Neural cell (in vitro differentiated cells): ENCODE measurements around the gene CPSF3. TPM values are rescaled to one million over a fixed set of nuclear protein-coding genes. Genes with fewer than 3 reads are reported as not detected.

Source experiments
- H2AFZ ChIP-seq: fragments of 200-600, 300-800 bp; sonication (generic), shearing (Covaris generic); 2 replicates; pipeline ENCODE4 v1.6.0; 2014; ENCODE audit warnings: low read depth, mild to moderate bottlenecking, antibody characterized with exemption, low read length, moderate library complexity
- H3F3A ChIP-seq: fragments of 200-600 bp; shearing (Covaris generic); 2 replicates; pipeline ENCODE4 v1.6.1; 2016; ENCODE audit warnings: mild to moderate bottlenecking, moderate library complexity, mixed read lengths, antibody characterized with exemption, low read length; ENCODE audit not compliant: insufficient read depth, poor library complexity, severe bottlenecking
- H3K27ac ChIP-seq: fragments of 200-600, 300-800 bp; sonication (generic), shearing (Covaris generic); 2 replicates; pipeline ENCODE4 v1.5.1; 2014; ENCODE audit warnings: mild to moderate bottlenecking, low read length, moderate library complexity
- H3K27me3 ChIP-seq: fragments of 300-800, 200-600 bp; sonication (generic), shearing (Covaris generic); 2 replicates; pipeline ENCODE4 v1.6.0; 2014; ENCODE audit warnings: mild to moderate bottlenecking, low read depth, low read length, moderate library complexity; ENCODE audit not compliant: insufficient read depth
- H3K36me3 ChIP-seq: fragments of 300-800, 200-600 bp; sonication (generic), shearing (Covaris generic); 2 replicates; pipeline ENCODE4 v1.5.1; 2014; ENCODE audit warnings: mild to moderate bottlenecking, antibody characterized with exemption, low read length, moderate library complexity; ENCODE audit not compliant: insufficient read depth
- H3K4me2 ChIP-seq: fragments of 300-800, 200-600 bp; sonication (generic), shearing (Covaris generic); 2 replicates; pipeline ENCODE4 v1.6.0; 2014; ENCODE audit warnings: mild to moderate bottlenecking, low read length
- H3K4me3 ChIP-seq: fragments of 300-800, 200-600 bp; sonication (generic), shearing (Covaris generic); 2 replicates; pipeline ENCODE4 v1.5.1; 2014; ENCODE audit warnings: mild to moderate bottlenecking, low read length, moderate library complexity
- H3K79me2 ChIP-seq: fragments of 200-600 bp; shearing (Covaris generic); replicated peaks from 2 replicates; pipeline ENCODE4 v1.6.0; 2014; ENCODE audit warnings: mild to moderate bottlenecking, low read length, moderate library complexity; ENCODE audit not compliant: insufficient read depth
- H3K9ac ChIP-seq: fragments of 300-800, 200-600 bp; sonication (generic), shearing (Covaris generic); 2 replicates; pipeline ENCODE4 v1.6.1; 2016; ENCODE audit warnings: mild to moderate bottlenecking, low read length, mixed read lengths
- H3K9me2 ChIP-seq: fragments of 200-600 bp; shearing (Covaris generic); 2 replicates; pipeline ENCODE4 v1.6.1; 2016; ENCODE audit warnings: mild to moderate bottlenecking, low read length, mixed read lengths; ENCODE audit not compliant: insufficient read depth
- H3K9me3 ChIP-seq: fragments of 200-600, 300-800 bp; sonication (generic), shearing (Covaris generic); 2 replicates; pipeline ENCODE4 v1.6.1; 2016; ENCODE audit warnings: mild to moderate bottlenecking, mixed run types, low read length, moderate library complexity, mixed read lengths
- H4K20me1 ChIP-seq: fragments of 200-600 bp; shearing (Covaris generic); 2 replicates; pipeline ENCODE4 v1.6.1; 2016; ENCODE audit warnings: mild to moderate bottlenecking, mixed run types; ENCODE audit not compliant: insufficient read depth
- EP300 ChIP-seq: fragments of 450-650 bp; conservative IDR thresholded peaks from 2 replicates; pipeline ENCODE4 v1.6.1; 2014; ENCODE audit warnings: antibody characterized with exemption, mild to moderate bottlenecking, moderate library complexity; ENCODE audit not compliant: poor library complexity, severe bottlenecking
- EZH2 ChIP-seq: fragments of 200-600, 300-800 bp; shearing (Covaris generic), sonication (generic); IDR thresholded peaks from 2 replicates; pipeline ENCODE4 v1.6.1; 2014; ENCODE audit warnings: antibody characterized with exemption, low read length, borderline replicate concordance, mild to moderate bottlenecking; ENCODE audit not compliant: insufficient read depth, poor library complexity, severe bottlenecking
- MXI1 ChIP-seq: fragments of 450-650 bp; conservative IDR thresholded peaks from 2 replicates; pipeline ENCODE4 v1.6.1; 2014; ENCODE audit warnings: antibody characterized with exemption, mild to moderate bottlenecking; ENCODE audit not compliant: poor library complexity, severe bottlenecking
- POLR2AphosphoS5 ChIP-seq: IDR thresholded peaks from 2 replicates; pipeline ENCODE4 v1.6.1; 2012
- RAD21 ChIP-seq: fragments of 450-650 bp; conservative IDR thresholded peaks from 2 replicates; pipeline ENCODE4 v1.6.1; 2014; ENCODE audit warnings: antibody characterized with exemption, mild to moderate bottlenecking, moderate library complexity
- SMC3 ChIP-seq: fragments of 450-650 bp; conservative IDR thresholded peaks from 2 replicates; pipeline ENCODE4 v1.6.1; 2014; ENCODE audit warnings: antibody characterized with exemption, mild to moderate bottlenecking, moderate library complexity; ENCODE audit not compliant: poor library complexity
- TAF1 ChIP-seq: IDR thresholded peaks from 2 replicates; pipeline ENCODE4 v1.6.1; 2012; ENCODE audit warnings: low read depth
- polyA plus RNA-seq: library from polyadenylated mRNA; depleted of rRNA; stranded (reverse); fragments of >200 nt; gene quantifications from 2 replicates; pipeline ENCODE4 v1.2.3, GENCODE V29; 2014
- TF ChIP-seq, protein P1 (sequence below): IDR thresholded peaks from 2 replicates; pipeline ENCODE4 v1.6.1; 2012; ENCODE audit warnings: borderline replicate concordance
- TF ChIP-seq, protein P2 (sequence below): fragments of 450-650 bp; IDR thresholded peaks from 2 replicates; pipeline ENCODE4 v1.5.1; 2014; ENCODE audit warnings: antibody characterized with exemption, mild to moderate bottlenecking, moderate library complexity; ENCODE audit not compliant: poor library complexity, severe bottlenecking

CPSF3 gene
- polyA plus RNA-seq, 1 donor from 2014 or later, result 56.0 TPM

DNA sequence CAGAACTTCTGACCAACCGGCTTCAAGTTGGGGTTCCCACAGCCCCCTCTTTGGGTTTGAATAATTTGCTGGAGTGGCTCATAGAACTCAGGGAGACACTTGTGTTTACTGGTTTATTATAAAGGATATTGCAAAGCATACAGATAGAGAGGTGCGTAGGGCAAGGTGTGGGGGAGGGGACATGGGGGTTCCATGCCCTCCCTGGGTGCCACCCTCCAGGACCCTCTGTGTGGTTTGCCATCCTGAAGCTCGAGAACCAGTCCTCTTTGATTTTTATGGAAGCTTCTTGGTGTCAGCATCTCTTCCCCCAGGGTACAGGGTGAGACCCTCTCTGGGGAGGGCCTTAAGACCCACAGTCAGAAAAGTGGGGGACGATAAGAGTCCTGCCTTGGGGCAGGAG, 38.9 kb upstream of the CPSF3 start:
- H3K36me3 ChIP-seq, result no peaks in the 10 kb centered on the region
- no peak overlapping the region for H3K4me2 ChIP-seq
- H2AFZ ChIP-seq, result no peak overlapping the region
- no peaks in the 10 kb centered on the region for H3K9me2 ChIP-seq
- no peaks in the 10 kb centered on the region for H4K20me1 ChIP-seq
- H3K4me3 ChIP-seq, result no peak overlapping the region
- no peaks in the 10 kb centered on the region for H3K9me3 ChIP-seq
- no peaks in the 10 kb centered on the region for H3K27me3 ChIP-seq
- H3K27ac ChIP-seq, result no peak overlapping the region
- TF ChIP-seq MXI1 (no peak), EZH2 (no peak), SMC3 (no peak), EP300 (no peak)
- H3F3A ChIP-seq, result no peaks in the 10 kb centered on the region
- no peak overlapping the region for H3K9ac ChIP-seq
- H3K79me2 ChIP-seq, result no peaks in the 10 kb centered on the region

DNA sequence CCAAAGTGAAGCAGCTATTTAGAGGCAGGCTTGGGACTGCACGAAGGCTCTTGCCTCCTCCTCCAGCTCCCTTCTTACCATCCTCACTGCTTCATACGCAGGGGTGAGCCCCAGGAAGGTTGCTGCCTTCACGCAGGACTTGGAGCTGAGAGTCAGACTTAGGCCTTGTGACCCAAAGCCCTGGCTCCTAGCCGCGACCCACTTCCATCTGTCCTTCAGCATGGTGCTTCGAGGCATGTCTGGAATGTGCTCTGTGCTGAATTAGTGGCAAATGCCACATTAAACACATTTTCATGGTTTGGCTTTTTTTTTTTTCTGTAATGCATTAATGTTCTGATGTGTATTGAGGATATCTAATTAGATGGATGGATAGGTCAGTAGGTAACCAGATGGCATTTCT, 37.6 kb upstream of the CPSF3 start:
- no peak overlapping the region for H3K27ac ChIP-seq
- H3K9ac ChIP-seq, result no peak overlapping the region
- no peaks in the 10 kb centered on the region for H3K27me3 ChIP-seq
- no peak overlapping the region for H3K4me3 ChIP-seq
- no peak overlapping the region for H2AFZ ChIP-seq
- no peaks in the 10 kb centered on the region for H3F3A ChIP-seq
- no peaks in the 10 kb centered on the region for H3K9me3 ChIP-seq
- no peaks in the 10 kb centered on the region for H3K79me2 ChIP-seq
- no peaks in the 10 kb centered on the region for H3K9me2 ChIP-seq
- no peak overlapping the region for H3K4me2 ChIP-seq
- no peaks in the 10 kb centered on the region for H4K20me1 ChIP-seq
- H3K36me3 ChIP-seq, result no peaks in the 10 kb centered on the region
- TF ChIP-seq SMC3 (no peak), TAF1 (no peak), EZH2 (no peak), POLR2AphosphoS5 (no peak), MXI1 (no peak), EP300 (no peak), RAD21 (no peak)
- TF ChIP-seq, protein P1, sequence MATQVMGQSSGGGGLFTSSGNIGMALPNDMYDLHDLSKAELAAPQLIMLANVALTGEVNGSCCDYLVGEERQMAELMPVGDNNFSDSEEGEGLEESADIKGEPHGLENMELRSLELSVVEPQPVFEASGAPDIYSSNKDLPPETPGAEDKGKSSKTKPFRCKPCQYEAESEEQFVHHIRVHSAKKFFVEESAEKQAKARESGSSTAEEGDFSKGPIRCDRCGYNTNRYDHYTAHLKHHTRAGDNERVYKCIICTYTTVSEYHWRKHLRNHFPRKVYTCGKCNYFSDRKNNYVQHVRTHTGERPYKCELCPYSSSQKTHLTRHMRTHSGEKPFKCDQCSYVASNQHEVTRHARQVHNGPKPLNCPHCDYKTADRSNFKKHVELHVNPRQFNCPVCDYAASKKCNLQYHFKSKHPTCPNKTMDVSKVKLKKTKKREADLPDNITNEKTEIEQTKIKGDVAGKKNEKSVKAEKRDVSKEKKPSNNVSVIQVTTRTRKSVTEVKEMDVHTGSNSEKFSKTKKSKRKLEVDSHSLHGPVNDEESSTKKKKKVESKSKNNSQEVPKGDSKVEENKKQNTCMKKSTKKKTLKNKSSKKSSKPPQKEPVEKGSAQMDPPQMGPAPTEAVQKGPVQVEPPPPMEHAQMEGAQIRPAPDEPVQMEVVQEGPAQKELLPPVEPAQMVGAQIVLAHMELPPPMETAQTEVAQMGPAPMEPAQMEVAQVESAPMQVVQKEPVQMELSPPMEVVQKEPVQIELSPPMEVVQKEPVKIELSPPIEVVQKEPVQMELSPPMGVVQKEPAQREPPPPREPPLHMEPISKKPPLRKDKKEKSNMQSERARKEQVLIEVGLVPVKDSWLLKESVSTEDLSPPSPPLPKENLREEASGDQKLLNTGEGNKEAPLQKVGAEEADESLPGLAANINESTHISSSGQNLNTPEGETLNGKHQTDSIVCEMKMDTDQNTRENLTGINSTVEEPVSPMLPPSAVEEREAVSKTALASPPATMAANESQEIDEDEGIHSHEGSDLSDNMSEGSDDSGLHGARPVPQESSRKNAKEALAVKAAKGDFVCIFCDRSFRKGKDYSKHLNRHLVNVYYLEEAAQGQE, result no peak
- TF ChIP-seq, protein P2, sequence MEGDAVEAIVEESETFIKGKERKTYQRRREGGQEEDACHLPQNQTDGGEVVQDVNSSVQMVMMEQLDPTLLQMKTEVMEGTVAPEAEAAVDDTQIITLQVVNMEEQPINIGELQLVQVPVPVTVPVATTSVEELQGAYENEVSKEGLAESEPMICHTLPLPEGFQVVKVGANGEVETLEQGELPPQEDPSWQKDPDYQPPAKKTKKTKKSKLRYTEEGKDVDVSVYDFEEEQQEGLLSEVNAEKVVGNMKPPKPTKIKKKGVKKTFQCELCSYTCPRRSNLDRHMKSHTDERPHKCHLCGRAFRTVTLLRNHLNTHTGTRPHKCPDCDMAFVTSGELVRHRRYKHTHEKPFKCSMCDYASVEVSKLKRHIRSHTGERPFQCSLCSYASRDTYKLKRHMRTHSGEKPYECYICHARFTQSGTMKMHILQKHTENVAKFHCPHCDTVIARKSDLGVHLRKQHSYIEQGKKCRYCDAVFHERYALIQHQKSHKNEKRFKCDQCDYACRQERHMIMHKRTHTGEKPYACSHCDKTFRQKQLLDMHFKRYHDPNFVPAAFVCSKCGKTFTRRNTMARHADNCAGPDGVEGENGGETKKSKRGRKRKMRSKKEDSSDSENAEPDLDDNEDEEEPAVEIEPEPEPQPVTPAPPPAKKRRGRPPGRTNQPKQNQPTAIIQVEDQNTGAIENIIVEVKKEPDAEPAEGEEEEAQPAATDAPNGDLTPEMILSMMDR, result no peak
